Measurements from ENCODE around the gene FRY.
"Not testable (repeated sequence)": the region's sequence is repeated elsewhere in the genome, so short reads cannot be mapped to it uniquely, and the experiment has no call there.

The FRY gene

GRCh38 chr13:32044446-32044845 lies 12.9 kb downstream of the FRY start:
- DNase-seq, result no peak

DNA sequence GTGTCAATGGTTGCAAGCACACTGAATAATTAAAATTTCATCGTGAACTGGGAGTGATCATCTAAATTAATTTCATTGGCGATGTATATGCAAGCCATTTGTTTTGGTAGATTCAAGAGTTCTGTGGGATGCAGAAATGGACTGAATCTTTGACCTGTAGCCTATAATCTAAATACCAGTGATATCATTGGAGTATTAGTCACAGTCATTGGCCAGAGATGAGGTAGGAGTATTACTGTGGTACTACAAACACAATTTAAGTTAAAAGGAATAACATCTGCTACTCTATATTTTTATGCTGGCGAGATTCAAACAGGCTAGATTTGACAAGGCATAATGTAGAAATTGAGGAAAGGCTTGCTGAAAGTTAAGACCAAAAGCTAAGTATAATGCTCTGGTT lies 14.0 kb downstream of the FRY start:
- DNase-seq, result no peak

- DNase-seq, result no peak
Measured at GRCh38 chr13:32045982-32046785, 14.6 kb downstream of the FRY start.

- DNase-seq, result no peak
Measured at GRCh38 chr13:32047088-32047487, 15.5 kb downstream of the FRY start.

DNA sequence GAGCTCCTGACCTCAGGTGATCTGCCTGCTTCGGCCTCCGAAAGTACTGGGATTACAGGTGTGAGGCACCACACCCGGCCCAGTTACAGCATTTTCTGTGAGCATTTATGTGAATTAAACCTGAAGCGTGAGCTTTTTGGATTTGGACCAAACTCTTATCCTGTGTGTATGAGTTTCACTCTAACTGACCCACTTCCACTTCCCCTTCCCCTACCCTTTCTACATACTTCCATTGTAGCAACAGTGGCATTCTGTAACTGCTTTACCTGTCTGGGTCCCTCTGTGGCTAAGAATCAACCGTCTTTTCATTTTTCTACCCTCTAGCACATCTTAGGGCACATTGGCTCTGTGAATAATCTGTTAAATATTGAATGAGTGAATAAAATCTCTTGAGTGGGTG lies 16.2 kb downstream of the FRY start:
- no peak for DNase-seq

- DNase-seq, result no peak
Measured at GRCh38 chr13:32048816-32049215, 17.2 kb downstream of the FRY start.

DNA sequence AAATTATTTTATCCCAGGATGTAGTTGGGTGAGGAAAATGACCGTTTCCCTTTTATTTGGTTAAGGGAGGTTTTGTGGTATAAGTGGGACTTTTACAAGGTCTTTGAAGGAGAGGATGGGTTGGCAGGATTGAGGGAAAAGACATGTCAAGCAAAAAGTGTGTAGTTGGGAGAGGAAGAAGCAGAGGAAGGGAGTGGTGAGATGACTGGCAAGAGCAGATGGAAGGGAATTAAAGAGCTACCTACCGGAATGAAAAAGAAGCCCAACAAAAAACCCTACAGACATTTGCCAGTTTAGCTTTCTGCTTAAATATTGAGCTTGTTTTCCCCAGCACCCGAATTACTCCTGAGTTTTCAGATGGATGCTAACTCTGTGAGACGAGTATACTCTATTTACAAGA lies 19.6 kb downstream of the FRY start:
- no peak for DNase-seq

DNA sequence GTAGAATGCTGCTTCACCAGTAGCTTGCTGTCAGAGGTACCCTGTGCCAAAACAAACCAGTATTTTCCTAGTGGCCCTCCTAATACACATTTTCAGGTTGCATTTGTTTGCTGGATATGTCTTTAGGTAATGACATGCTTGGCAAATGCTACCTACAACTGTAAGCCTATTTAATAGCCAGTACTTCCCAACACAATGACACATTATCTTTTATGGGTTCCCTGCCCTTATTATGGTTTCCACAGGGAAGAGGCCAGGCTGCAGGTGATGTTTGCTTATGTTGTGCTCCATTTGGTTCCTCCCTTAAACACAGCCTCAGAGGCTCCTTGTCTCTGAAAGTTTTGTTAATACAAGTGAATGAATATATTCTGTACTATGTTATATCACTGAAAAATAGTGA lies 24.7 kb downstream of the FRY start:
- no peak for DNase-seq

DNA sequence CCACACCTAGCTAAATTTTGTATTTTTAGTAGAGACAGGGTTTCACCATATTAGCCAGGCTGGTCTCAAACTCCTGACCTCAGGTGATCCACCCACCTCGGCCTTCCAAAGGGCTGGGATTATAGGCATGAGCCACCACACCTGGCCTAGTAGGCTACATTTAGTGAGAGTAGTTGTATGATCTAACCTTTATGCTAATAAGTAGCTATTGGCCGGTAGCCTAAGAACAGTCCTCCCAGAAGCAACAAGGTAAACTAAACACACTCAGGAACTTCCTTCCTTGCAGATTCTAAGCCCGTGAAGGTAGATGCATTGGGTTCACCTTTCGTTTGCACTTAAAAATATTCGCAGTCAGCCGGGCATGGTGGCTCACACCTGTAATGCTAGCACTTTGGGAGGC lies 25.8 kb downstream of the FRY start:
- not testable (repeated sequence) for DNase-seq

GRCh38 chr13:32059511-32059984 lies 28.0 kb downstream of the FRY start:
- DNase-seq, result no peak

DNA sequence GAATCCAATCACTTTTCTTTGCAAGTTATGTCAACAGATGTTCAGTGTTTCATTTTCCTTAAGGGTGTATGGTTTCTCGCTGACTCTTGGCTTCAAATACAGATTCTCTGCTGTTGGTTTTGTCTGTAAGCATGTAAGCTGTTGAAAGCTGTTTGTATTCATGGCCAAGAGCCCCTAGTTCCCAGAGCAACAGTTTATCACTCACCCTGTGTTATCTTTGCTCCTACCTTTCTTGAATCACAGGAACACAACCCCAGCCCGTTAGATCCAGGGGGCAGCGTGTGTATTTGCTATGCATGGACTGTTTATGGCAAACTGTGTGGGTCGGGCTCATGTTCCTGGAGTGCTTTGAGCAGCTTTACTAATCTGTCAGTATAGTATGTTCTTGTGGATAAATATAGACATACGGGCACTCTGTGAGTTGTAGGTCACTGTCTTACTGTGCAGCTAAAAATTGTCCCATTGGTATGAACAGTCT lies 28.9 kb downstream of the FRY start:
- no peak for DNase-seq

DNA sequence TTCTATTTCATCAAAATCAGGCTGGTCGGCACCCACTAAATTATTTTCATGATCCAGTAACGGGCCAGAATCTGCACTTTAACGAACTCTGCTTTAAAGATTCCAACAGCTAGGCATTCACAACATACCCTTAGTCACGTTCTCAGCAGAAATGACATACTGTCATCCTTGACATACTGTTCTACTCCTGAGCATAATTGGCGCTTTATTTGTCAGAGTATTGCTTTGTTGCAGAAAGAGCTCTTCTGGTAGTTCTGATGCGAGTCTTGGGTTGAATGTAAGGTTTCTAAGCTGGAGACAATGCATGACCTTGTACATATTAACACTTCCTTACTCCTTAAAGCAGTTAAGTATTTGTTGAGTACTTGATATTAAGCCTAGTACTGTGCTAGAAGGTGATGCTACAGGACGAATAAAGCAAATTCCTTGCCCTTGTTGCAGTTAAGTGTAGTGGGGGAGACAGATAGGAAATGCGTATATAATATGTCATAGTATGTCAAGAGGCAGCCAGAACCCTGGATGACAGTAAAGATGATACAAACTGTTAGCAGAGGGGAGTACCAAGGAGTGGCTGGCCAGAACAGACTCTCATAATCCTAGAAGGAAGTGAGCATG lies 32.2 kb downstream of the FRY start:
- DNase-seq, result no peak

DNA sequence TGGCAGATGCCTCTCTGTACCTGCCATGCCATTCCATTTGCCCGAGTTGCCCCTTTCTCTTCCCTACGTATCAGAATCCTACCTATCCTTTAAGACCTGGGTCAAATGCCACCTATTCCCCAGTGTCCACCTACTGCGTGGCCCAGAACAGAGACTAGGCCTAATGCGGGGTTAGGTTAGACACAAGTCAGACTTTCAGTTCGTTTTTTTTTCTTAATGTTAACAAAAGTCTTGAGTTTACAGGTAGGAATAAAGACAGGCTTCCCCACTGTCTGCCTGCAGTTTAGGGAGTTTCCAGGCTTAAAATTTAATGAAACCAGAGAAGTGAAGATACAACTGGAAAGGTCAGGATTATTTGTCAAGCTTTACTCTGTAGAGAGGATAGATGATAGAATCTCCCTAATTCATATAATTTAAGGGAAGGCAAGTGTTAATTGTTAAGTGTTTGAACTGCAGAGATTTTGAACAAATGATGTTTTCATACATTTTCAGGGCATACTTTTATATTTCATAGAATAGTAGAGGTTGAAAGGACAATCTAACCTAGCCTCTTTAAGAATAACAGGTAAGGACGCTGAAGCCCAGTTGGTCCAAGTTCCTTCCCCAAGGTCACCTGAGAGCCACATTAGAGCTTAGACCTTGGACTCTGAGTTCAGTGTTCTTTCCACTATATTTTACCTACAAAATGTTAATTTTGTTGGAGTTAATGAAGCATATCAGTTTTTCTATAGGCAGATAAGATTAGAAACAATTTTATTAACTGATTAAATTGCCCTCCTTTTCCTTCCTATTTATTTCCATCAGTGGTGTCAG lies 35.8 kb downstream of the FRY start:
- DNase-seq, result no peak

DNA sequence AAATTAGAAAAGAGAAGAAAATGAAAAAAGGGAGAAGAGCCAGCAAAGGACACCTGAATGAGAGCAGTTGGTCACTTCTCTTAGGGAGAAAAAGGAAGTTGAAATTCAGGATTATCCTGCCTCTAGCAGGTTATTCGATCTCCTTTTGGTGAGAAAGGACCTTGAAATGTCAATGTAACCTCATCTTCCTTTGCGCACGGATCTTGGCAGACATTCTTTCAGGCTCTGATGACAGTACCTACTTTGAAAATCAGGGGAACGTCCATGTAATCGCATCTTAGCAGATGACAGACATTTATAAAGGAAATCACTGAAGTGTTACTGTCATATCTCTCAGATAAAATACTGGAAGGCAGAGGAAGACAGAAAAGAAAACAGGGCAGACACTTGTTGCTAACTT lies 36.7 kb downstream of the FRY start:
- no peak for DNase-seq

DNA sequence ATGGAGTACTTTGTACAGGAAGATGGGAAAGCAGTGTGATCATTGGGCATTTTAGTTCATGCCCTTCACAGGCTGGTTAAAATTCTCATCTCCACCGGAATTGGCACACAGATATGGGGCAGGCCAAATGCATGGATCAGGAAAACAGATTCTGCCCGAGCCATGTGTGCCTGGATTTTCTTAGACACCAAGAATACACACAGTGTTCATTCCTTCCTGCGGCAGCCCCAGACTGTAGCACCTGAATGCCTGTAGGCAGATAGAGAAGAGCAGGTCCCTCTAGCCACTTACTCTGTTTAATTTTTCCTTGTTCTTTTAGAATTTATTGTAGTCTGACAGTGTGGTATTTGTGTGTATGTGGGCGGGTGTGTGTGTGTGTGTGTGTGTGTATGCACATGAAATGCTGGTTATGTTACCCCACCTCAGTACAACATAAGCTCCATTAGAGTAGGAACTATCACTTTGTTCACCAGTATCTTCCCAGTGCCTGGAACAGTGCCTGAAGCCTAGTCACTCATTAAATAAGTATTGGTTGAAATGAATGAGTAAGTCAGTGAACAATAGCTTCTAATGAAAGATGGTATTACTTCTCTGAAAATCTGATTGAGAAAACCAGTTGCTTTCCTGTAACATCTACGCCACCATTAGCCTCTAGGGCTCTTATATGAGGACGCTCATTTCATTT lies 41.7 kb downstream of the FRY start:
- no peak for DNase-seq

DNA sequence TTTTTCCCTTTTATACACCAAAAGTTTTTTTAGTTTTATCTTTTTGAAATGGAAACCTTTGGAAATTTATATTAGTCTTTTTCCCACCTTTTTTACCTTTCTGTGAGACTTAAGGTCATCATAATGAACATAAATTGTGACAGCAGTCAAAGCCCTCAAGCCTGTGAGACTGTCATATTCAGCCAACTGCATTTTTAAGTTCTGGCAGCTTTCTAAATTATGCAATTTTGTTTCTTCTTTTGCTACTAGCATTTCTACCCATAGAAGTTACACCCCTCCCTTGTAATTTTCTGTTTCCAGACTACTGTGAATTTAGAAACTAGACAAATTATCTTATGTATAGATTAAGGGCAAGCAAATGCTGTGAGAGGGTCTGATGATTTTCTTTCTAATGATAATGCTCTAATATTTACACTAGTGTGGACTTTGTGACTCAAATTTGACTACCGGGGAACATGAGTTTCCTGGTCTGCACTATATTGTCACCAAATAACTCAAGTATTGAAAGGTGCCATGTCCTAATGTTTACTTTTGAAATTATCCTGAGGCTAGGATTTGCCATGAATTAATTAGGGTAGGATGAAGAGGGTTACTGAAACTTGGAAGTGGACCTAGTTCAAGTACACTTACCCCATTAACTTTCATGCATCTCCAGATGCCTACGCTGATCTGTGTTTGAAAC lies 43.7 kb downstream of the FRY start:
- DNase-seq, result no peak

GRCh38 chr13:32079587-32079986 lies 48.0 kb downstream of the FRY start:
- DNase-seq, result no peak

DNA sequence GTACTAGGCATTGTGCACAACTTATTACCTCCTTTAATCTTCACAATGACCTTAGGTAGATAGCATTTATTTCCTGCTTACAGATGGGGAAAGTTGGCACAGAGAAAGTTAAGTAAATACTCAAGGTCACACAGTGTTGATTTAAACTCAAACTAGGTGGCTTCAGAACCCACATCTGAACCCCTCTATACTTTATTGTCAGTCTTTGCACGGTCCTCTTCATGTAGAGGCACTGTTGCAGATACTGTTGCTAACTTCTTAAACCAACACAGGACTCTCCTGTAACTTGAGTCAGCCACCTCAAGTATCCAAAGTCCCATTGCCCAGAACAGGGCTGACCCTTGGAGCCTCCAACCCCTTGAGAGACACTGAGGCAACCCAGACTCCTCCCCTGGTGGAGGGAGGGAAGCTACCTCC lies 48.8 kb downstream of the FRY start:
- DNase-seq, result no peak

DNA sequence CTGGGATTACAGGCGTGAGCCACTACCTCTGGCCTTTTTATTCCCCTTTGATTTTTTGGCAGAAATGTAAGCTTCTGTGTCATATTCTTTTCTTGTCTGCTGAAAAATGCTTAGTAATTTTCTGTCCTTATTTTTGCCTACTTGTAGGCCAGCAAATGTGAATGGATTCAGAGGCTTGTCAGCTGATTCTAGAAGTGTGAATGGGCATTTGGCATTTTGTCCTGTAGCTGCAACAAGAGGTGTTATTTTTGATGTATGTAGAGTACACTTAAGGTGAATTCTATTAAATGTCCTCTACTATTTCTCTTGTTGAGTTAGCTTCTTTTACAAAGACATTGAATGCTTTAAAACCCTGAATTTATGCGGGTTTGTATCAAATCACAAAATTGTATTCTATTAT lies 50.0 kb downstream of the FRY start:
- no peak for DNase-seq

- DNase-seq, result no peak
Measured at GRCh38 chr13:32086366-32086765, 54.8 kb downstream of the FRY start.

- DNase-seq, result no peak
Measured at GRCh38 chr13:32086791-32087441, 55.3 kb downstream of the FRY start.
